ENCODE data around the gene KRTDAP.

DNA sequence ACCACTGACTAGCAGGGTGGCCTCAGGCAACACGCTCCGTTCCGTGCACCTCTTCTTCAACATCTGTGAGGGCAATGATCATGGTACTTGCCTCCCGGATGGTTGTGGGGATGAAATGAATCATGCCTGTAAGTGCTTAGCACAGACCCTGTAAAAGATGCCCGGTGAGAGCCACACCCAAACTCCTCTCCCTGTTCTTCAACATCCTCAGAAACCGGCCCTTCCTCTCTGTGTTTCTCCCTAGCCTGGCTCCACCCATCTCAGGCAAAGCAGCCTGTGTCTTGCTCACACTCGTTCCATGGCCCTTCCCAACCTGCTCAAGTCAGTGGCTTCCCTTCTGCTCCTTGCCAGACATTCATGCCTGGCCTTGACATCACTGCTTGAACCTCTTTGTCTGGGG is 29.0 kb upstream of the KRTDAP start:
- TF ChIP-seq, protein P1, sequence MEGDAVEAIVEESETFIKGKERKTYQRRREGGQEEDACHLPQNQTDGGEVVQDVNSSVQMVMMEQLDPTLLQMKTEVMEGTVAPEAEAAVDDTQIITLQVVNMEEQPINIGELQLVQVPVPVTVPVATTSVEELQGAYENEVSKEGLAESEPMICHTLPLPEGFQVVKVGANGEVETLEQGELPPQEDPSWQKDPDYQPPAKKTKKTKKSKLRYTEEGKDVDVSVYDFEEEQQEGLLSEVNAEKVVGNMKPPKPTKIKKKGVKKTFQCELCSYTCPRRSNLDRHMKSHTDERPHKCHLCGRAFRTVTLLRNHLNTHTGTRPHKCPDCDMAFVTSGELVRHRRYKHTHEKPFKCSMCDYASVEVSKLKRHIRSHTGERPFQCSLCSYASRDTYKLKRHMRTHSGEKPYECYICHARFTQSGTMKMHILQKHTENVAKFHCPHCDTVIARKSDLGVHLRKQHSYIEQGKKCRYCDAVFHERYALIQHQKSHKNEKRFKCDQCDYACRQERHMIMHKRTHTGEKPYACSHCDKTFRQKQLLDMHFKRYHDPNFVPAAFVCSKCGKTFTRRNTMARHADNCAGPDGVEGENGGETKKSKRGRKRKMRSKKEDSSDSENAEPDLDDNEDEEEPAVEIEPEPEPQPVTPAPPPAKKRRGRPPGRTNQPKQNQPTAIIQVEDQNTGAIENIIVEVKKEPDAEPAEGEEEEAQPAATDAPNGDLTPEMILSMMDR (IDR thresholded peaks at IDR 0.05) = no peak
- TF ChIP-seq RELA (CRISPR knock-in tag; IDR thresholded peaks at IDR 0.05; ENCODE audit: borderline replicate concordance) (no peak), ZNF416 (CRISPR knock-in tag; IDR thresholded peaks at IDR 0.05) (no peak), JUN (CRISPR knock-in tag; IDR thresholded peaks at IDR 0.05) (no peak), TEAD1 (CRISPR knock-in tag; IDR thresholded peaks at IDR 0.05) (no peak), FOXP1 (CRISPR knock-in tag; IDR thresholded peaks at IDR 0.05; ENCODE audit: borderline replicate concordance) (no peak)
- TF ChIP-seq, protein P2, sequence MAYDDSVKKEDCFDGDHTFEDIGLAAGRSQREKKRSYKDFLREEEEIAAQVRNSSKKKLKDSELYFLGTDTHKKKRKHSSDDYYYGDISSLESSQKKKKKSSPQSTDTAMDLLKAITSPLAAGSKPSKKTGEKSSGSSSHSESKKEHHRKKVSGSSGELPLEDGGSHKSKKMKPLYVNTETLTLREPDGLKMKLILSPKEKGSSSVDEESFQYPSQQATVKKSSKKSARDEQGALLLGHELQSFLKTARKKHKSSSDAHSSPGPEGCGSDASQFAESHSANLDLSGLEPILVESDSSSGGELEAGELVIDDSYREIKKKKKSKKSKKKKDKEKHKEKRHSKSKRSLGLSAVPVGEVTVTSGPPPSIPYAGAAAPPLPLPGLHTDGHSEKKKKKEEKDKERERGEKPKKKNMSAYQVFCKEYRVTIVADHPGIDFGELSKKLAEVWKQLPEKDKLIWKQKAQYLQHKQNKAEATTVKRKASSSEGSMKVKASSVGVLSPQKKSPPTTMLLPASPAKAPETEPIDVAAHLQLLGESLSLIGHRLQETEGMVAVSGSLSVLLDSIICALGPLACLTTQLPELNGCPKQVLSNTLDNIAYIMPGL (CRISPR knock-in tag; IDR thresholded peaks at IDR 0.05) = no peak
- TF ChIP-seq, protein P3, sequence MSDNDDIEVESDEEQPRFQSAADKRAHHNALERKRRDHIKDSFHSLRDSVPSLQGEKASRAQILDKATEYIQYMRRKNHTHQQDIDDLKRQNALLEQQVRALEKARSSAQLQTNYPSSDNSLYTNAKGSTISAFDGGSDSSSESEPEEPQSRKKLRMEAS (CRISPR knock-in tag; IDR thresholded peaks at IDR 0.05) = no peak
